GM21423 (cell line): ENCODE measurements around the gene CTNNA3.
"Not testable (repeated sequence)": the region's sequence is repeated elsewhere in the genome, so short reads cannot be mapped to it uniquely, and the experiment has no call there.

Experiments used
- ATAC-seq: cut with Tn5 transposase; IDR thresholded peaks from one replicate; pipeline ENCODE4 v1.9.1; 2021; ENCODE audit warnings: mild to moderate bottlenecking, moderate library complexity; ENCODE audit not compliant: unreplicated experiment

CTNNA3 gene

DNA sequence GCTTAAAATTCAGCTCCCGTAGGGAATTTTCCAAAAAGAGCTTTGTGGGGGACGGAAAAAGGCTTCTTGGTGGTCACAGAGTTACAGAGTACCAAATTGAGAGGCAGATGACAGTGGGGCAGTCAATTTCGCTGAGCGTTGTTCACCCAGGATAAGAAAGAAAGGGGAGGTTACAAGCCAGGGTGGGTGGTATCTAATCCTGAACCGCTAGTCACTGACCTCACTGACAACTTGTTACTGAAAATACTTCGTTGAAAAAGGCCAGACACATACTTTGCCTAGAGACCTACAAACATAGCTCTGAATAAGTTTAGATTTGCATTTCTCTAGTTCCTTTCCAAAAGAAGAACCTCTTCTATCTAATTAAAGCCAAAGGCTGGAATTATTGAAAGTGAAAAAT lies at the start of gene CTNNA3:
Gene CTNNA3, minus strand, starts transcription at position 167 of the 400 bp plus-strand sequence.
- ATAC-seq, result no peak

DNA sequence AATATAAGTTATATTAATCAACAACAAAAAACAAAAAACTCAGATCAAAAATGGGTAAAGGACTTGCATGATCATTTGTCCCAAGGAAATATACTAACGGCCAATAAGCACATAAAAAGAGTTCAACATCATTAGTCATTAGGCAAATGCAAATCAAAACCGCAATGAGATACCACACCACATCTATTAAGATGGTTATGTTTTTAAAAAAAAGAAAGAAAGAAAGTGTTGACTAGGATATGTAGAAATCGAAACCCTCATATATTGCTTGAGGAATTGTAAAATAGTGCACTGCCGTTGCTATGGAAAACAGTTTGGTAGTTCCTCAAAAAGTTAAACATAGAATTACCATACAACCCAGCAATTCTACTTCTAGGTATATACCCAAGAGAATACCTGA lies 39.4 kb upstream of the CTNNA3 start:
- ATAC-seq, result no peak

GRCh38 chr10:67733511-67733910 lies 37.5 kb upstream of the CTNNA3 start:
- ATAC-seq, result no peak

DNA sequence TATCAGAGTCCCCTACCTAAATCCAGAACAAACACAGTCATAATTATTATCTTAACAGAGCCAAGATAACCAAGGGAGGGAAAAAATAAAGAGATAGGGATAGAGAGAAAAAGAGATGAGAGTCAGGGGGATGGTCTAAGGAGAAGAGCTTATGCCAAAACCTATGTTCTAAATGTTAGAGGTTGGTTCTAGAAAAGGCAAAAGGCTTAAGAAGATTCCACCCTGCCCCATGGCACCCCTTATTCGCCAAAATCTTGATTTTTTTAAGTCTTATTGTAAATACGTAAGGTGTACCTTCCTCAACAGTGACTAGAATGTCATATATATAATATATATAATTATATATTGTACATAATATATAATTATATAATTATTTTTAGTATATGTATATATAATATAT lies 29.6 kb upstream of the CTNNA3 start:
- no peak for ATAC-seq

DNA sequence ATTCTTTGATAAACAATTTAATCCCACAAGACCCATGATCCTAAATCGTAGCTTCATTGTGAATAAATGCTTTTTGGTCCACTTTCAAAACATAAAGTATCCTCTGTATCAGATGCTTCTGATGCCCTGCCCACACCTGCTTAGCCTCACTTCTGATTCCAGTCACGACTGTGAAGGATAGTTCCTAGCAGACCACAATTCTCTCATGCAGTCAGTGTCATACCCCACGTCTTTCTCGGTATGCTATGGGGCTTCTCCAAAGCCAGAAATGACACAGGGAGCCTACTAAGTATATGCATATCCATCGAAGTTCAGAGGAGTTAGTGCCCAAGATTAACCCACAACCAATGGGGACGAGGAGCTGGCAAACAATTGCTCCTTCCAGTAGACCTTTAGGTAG lies 27.6 kb upstream of the CTNNA3 start:
- no peak for ATAC-seq

DNA sequence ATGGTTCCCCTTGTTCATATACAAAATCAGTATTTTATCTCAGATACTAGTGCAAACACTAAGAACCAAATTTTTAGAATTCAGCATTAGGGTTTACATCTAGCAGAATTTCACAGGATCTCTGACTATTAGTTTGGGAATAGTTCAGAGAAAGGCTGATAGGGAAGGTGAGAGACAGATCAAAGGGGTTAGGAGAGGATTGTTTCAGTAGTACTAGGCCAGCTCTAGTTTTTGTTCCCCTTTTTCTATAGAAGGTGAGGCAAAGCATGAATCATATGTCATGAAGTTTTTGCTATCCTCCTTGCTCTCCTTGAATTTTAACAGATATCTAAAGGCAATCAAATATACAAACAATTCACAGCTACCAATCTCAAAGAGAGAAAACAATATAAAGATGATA lies 26.1 kb upstream of the CTNNA3 start:
- ATAC-seq, result peak; percentile 82

DNA sequence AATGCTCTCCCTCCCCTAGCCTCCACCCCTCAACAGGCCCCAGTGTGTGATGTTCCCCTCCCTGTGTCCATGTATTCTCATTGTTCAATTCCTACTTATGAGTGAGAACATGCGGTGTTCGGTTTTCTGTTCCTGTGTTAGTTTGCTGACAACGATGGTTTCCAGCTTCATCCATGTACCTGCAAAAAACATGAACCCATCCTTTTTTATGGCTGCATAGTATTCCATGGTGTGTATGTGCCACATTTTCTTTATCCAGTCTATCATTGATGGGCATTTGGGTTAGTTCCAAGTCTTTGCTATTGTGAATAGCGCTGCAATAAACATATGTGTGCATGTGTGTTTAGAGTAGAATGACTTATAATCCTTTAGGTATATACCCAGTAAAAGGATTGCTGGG lies 20.5 kb upstream of the CTNNA3 start:
- not testable (repeated sequence) for ATAC-seq

DNA sequence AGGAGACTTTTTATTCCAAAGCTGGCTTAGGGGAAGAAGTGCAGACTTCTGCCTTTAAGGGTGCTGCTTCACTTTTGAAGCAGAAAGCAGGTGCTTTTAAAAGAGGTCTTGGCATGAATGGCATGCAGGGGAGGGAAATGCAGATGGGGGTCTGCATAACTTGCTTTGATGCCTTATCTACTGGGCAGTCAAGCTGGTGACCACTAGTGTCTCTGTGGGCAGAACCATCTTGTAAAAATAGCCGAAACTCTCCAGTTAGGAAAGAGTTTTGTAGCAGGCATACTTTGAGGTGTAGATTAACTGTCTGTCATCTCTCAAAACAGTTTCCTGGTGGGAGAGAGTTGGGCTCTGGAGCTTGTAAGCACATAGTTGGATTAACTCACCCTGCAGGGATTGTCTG lies 9.9 kb upstream of the CTNNA3 start:
- ATAC-seq, result no peak

DNA sequence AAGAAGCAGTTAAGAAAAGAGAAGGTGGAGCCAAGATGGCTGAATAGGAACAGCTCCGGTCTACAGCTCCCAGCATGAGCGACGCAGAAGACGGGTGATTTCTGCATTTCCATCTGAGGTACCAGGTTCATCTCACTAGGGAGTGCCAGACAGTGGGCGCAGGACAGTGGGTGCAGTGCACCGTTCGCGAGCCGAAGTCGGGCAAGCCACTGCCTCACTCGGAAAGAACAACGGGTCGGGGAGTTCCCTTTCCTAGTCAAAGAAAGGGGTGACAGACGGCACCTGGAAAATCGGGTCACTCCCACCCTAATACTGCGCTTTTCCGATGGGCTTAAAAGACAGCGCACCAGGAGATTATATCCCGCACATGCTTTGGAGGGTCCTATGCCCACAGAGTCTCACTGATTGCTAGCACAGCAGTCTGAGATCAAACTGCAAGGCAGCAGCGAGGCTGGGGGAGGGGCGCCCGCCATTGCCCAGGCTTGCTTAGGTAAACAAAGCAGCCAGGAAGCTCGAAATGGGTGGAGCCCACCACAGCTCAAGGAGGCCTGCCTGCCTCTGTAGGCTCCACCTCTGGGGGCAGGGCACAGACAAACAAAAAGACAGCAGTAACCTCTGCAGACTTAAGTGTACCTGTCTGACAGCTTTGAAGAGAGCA lies 3.7 kb upstream of the CTNNA3 start:
- not testable (repeated sequence) for ATAC-seq

DNA sequence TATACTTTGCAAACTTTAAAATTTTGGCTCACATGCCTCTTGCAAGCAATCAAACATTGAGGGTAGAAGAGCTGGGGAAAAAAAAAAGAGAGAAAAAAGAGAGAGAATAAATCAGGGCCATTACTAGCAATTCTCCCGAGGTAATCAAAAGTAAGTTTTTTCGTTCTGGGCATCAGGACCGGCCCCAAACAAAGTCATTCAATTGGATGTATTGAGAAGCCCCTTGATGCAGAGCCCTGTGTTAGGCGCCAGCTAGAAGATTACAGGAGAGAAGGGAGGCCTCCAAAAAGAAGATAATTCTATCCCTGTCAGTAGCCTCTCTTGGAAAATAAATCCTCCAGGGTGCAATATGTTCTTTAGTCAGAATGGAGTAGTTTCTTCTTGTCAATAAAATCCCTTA lies 2.2 kb upstream of the CTNNA3 start:
- ATAC-seq, result no peak

GRCh38 chr10:67697724-67698131 lies 1.7 kb upstream of the CTNNA3 start:
- peak; percentile 84 for ATAC-seq

- ATAC-seq, result no peak
Observed at GRCh38 chr10:67696679-67697078, 684 bp upstream of the CTNNA3 start.

- no peak for ATAC-seq
Observed at GRCh38 chr10:67695555-67695954, 440 bp downstream of the CTNNA3 start.

DNA sequence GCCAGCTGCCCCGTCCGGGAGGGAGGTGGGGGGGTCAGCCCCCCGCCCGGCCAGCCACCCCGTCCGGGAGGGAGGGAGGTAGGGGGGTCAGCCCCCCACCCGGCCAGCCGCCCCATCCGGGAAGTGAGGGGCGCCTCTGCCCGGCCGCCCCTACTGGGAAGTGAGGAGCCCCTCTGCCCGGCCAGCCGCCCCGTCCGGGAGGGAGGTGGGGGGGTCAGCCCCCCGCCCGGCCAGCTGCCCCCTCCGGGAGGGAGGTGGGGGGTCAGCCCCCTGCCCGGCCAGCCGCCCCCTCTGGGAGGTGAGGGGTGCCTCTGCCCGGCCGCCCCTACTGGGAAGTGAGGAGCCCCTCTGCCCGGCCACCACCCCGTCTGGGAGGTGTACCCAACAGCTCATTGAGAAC lies 4.1 kb downstream of the CTNNA3 start:
- ATAC-seq, result not testable (repeated sequence)

DNA sequence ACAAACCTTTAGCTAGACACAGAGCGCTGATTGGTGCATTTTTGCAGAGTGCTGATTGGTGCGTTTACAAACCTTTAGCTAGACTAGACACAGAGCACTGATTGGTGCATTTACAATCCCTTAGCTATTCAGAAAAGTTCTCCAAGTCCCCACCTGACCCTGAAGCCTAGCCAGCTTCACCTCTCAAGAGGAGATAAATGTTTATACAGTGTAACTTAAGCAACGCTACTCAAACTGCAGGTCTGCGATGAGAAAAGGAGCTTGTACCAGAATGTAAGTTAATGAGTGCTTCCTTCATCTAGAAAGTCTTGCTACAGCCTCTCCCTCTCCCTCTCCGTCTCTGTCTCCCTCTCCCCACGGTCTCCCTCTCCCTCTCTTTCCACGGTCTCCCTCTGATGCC lies 5.5 kb downstream of the CTNNA3 start:
- ATAC-seq, result not testable (repeated sequence)

DNA sequence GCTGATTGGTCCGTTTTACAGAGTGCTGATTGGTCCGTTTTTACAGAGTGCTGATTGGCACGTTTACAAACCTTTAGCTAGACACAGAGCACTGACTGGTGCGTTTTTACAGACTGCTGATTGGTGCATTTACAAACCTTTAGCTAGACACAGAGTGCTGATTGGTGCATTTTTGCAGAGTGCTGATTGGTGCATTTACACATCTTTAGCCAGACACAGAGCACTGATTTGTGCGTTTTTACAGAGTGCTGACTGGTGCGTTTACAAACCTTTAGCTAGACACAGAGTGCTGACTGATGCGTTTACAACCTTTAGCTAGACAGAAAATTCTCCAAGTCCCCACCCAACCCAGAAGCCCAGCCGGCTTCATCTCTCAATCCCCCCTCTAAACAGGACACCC lies 11.9 kb downstream of the CTNNA3 start:
- ATAC-seq, result not testable (repeated sequence)

GRCh38 chr10:67678335-67678974 lies 17.5 kb downstream of the CTNNA3 start:
- ATAC-seq, result peak; percentile 65

DNA sequence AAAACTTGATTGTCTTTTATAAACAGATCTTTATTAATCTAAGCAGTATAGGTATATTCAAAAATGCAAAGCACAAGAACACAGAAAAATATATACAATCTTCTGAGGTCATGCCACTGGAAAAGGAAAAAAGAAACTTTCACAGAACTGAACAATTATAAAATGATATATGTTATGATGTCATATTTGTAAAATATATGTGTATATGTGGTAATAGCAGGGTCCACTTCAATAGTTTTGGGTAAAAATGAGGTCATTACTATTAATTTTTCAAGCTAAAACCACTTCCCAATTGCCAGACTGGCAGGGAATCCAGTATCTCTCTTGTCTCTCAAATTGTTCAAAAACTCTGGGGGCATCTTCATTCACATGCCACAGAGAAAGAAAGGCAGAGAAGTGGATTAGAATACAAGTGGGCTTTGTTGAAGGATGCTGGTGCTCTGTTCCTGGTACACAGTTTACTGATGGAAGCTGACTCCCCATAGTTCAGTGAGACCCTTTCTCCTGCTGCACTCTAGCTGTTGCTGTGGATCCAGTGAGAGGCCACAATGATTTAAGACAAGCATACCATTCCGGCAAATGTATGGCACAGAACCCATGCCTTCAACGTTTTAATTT lies 19.7 kb downstream of the CTNNA3 start:
- no peak for ATAC-seq

DNA sequence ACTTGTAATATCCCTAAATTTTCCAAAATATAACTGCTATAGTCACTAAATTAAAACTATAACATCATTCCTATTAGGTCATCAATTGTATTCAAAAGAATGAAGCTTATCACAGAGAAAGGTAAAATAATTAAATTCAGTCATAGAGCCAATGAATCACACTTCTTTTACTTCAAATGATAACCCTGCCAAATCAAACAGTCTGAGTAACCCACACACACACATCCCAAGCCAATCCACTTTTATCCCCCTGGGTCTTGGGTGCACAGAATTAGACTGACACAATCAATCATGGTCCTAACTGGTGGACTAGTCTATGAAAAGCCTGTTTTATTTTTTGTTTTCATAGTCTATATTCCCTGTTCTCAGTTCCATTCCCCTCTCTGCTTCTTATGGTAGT lies 25.6 kb downstream of the CTNNA3 start:
- no peak for ATAC-seq

- no peak for ATAC-seq
Observed at GRCh38 chr10:67669978-67670377, 26.0 kb downstream of the CTNNA3 start.

DNA sequence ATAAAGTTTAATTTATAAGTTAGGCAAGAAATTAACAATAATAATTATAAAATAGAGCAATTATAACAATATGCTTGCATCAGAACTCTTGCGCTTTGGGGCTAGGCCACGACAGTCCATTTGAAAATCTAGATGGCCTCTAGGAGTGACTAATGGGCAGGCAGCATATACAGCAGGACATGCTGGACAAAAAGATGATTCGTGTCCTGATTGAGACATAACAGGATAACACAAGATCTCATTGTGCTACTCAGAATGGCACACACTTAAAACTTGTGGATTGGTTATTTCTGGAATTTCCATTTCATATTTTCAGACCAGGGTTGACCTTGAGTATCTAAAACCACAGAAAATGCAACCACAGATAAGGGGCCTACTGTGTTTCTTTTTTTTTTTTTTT lies 27.5 kb downstream of the CTNNA3 start:
- ATAC-seq, result no peak

- ATAC-seq, result no peak
Observed at GRCh38 chr10:67667035-67667425, 29.0 kb downstream of the CTNNA3 start.
